PC-3 (cell line): ENCODE data around the gene CDC42EP3. TPM values are rescaled to one million over a fixed set of nuclear protein-coding genes. Genes with fewer than 3 reads are reported as not detected.

Source experiments
- ATAC-seq: fragments of 200-7000 bp; cut with Tn5 transposase; 2 replicates; pipeline ENCODE4 v1.9.1; 2020; ENCODE audit warnings: mild to moderate bottlenecking, moderate library complexity
- BruUV-seq: library from RNA; stranded (reverse); fragments of 400-500 nt; replicated peaks from 2 replicates; lab custom pipeline; 2021; lab: Mats Ljungman, UMichigan
- CTCF ChIA-PET: fragments of 300-600 bp; sonication (Branson Sonifier 250); formaldehyde crosslinking; loops from one replicate; lab custom pipeline; 2022; ENCODE audit warnings: antibody characterized with exemption; lab: Charles Lee
- POLR2A ChIA-PET: fragments of 300-600 bp; sonication (Branson Sonifier 250); formaldehyde crosslinking; loops from one replicate; lab custom pipeline; 2022; ENCODE audit warnings: antibody characterized with exemption; ENCODE audit not compliant: unreplicated experiment; lab: Charles Lee
- DNase-seq: peaks from one replicate; pipeline ENCODE4 v3.0.0-alpha.2; 2015
- H2AFZ ChIP-seq: fragments of 300-600 bp; sonication (generic); 2 replicates; pipeline ENCODE4 v1.6.0; 2016; ENCODE audit warnings: antibody characterized with exemption, low read length
- H3F3A ChIP-seq: fragments of 300-600 bp; sonication (generic); one replicate; pipeline ENCODE4 v1.6.0; 2017; ENCODE audit warnings: antibody characterized with exemption, low read length, control low read depth, mild to moderate bottlenecking; ENCODE audit not compliant: unreplicated experiment
- H3K27ac ChIP-seq: fragments of 300-600 bp; sonication (generic); 2 replicates; pipeline ENCODE4 v1.5.1; 2016; ENCODE audit warnings: mild to moderate bottlenecking, low read length
- H3K27me3 ChIP-seq: fragments of 300-600 bp; sonication (generic); 2 replicates; pipeline ENCODE4 v1.6.1; 2016; ENCODE audit warnings: low read length, mixed read lengths
- H3K36me3 ChIP-seq: fragments of 300-600 bp; sonication (generic); 2 replicates; pipeline ENCODE4 v1.6.1; 2016; ENCODE audit warnings: low read depth, mixed run types, low read length, mixed read lengths
- H3K4me1 ChIP-seq: fragments of 300-600 bp; sonication (generic); 2 replicates; pipeline ENCODE4 v1.5.1; 2016; ENCODE audit warnings: low read length; ENCODE audit not compliant: insufficient read depth
- H3K4me2 ChIP-seq: fragments of 300-600 bp; sonication (generic); 2 replicates; pipeline ENCODE4 v1.6.0; 2016; ENCODE audit warnings: low read length
- H3K4me3 ChIP-seq: fragments of 300-600 bp; sonication (generic); 2 replicates; pipeline ENCODE4 v1.5.1; 2016; ENCODE audit warnings: mild to moderate bottlenecking, low read length, mixed read lengths
- H3K79me2 ChIP-seq: fragments of 300-600 bp; sonication (generic); 2 replicates; pipeline ENCODE4 v1.6.1; 2017; ENCODE audit warnings: low read length, mixed read lengths
- H3K9ac ChIP-seq: fragments of 300-600 bp; sonication (generic); 2 replicates; pipeline ENCODE4 v1.6.0; 2016; ENCODE audit warnings: mild to moderate bottlenecking, low read length
- H3K9me2 ChIP-seq: fragments of 300-600 bp; sonication (generic); replicated peaks from 2 replicates; pipeline ENCODE4 v1.6.1; 2016; ENCODE audit warnings: mixed run types, low read length, mixed read lengths
- H3K9me3 ChIP-seq: fragments of 300-600 bp; sonication (generic); 2 replicates; pipeline ENCODE4 v1.6.1; 2016; ENCODE audit warnings: low read length, mixed read lengths
- H4K20me1 ChIP-seq: fragments of 300-600 bp; sonication (generic); 2 replicates; pipeline ENCODE4 v1.6.1; 2016; ENCODE audit warnings: low read length, mixed read lengths
- CTCF ChIP-seq: fragments of 300-600 bp; sonication (generic); conservative IDR thresholded peaks from 2 replicates; pipeline ENCODE4 v1.5.1; 2017; ENCODE audit warnings: antibody characterized with exemption, low read depth, mild to moderate bottlenecking, low read length
- EZH2 ChIP-seq: fragments of 300-600 bp; sonication (generic); IDR thresholded peaks from one replicate; pipeline ENCODE4 v1.6.1; 2017; ENCODE audit warnings: antibody characterized with exemption, mild to moderate bottlenecking, low read length; ENCODE audit not compliant: unreplicated experiment
- EZH2phosphoT487 ChIP-seq: fragments of 300-600 bp; sonication (generic); IDR thresholded peaks from 2 replicates; pipeline ENCODE4 v1.6.1; 2018; ENCODE audit warnings: mild to moderate bottlenecking, antibody characterized with exemption, low read length, borderline replicate concordance
- intact Hi-C: fragments of 100-400 bp; cut with micrococcal nuclease; formaldehyde crosslinking; loops from 2 replicates; pipeline ENCODE4 v1.9.0; 2023
- total RNA-seq: library from RNA; depleted of rRNA; stranded (reverse); fragments of >200 nt; gene quantifications from 2 replicates; pipeline ENCODE4 v1.2.3, GENCODE V29; 2014

Gene CDC42EP3
- total RNA-seq, 1 experiment from 2014 or later: 28.4 TPM

GRCh38 chr2:37654419-37654818 is 17.0 kb downstream of the CDC42EP3 start:
- no peaks in the 10 kb centered on the region for H3K9me3 ChIP-seq
- H3K36me3 ChIP-seq: peaks cover 11% of the 10 kb centered on the region
- no peaks in the 10 kb centered on the region for H3F3A ChIP-seq
- POLR2A ChIA-PET: interaction anchor here (0.6 to 0.8 kb wide), 2 partner anchors 177 to 240 kb away, joined by 3 to 10 read pairs; no protein-coding TSS in a partner anchor
- peaks cover 14% of the 10 kb centered on the region for H3K4me1 ChIP-seq
- CTCF ChIA-PET: interaction anchor here (0.6 to 1.4 kb wide), 2 partner anchors 223 to 373 kb away, joined by 3 to 5 read pairs; no protein-coding TSS in a partner anchor
- peaks cover 94% of the 10 kb centered on the region for H3K79me2 ChIP-seq
- DNase-seq: no peak
- no peak overlapping the region for H3K27ac ChIP-seq
- H3K4me2 ChIP-seq: no peak overlapping the region
- no peak for ATAC-seq
- H3K4me3 ChIP-seq: no peak overlapping the region
- TF ChIP-seq EZH2 (no peak), CTCF (no peak), EZH2phosphoT487 (no peak)
- no peaks in the 10 kb centered on the region for H4K20me1 ChIP-seq
- no peak overlapping the region for H2AFZ ChIP-seq
- BruUV-seq: no TSS peak
- no peaks in the 10 kb centered on the region for H3K9me2 ChIP-seq
- intact Hi-C loops: no loop called here
- H3K9ac ChIP-seq: no peak overlapping the region
- no peaks in the 10 kb centered on the region for H3K27me3 ChIP-seq

GRCh38 chr2:37653805-37654378 is 17.6 kb downstream of the CDC42EP3 start:
- ChIA-PET POLR2A (interaction anchor here (0.6 kb wide), 1 partner anchor 239 kb away, joined by 10 read pairs; no protein-coding TSS in a partner anchor), CTCF (interaction anchor here (0.5 kb wide), 1 partner anchor 128 kb away, joined by 4 read pairs; no protein-coding TSS in a partner anchor)
- H3F3A ChIP-seq: no peaks in the 10 kb centered on the region
- peaks cover 11% of the 10 kb centered on the region for H3K36me3 ChIP-seq
- H3K27ac ChIP-seq: no peak overlapping the region
- TF ChIP-seq EZH2: no peak
- TF ChIP-seq CTCF: no peak
- no peak for TF ChIP-seq EZH2phosphoT487
- H3K4me2 ChIP-seq: no peak overlapping the region
- H3K9me3 ChIP-seq: no peaks in the 10 kb centered on the region
- peaks cover 14% of the 10 kb centered on the region for H3K4me1 ChIP-seq
- H3K27me3 ChIP-seq: no peaks in the 10 kb centered on the region
- no peak overlapping the region for H3K4me3 ChIP-seq
- no TSS peak for BruUV-seq
- no peak overlapping the region for H2AFZ ChIP-seq
- H3K79me2 ChIP-seq: peaks cover 93% of the 10 kb centered on the region
- ATAC-seq (no peak), DNase-seq (no peak)
- H3K9ac ChIP-seq: no peak overlapping the region
- no peaks in the 10 kb centered on the region for H4K20me1 ChIP-seq
- intact Hi-C loops: no loop called here
- H3K9me2 ChIP-seq: no peaks in the 10 kb centered on the region

GRCh38 chr2:37653093-37653492 is 18.3 kb downstream of the CDC42EP3 start:
- Histone ChIP-seq H3K4me2 (no peak overlapping the region), H3K4me3 (no peak overlapping the region), H3K79me2 (peaks cover 93% of the 10 kb centered on the region), H2AFZ (no peak overlapping the region), H3K4me1 (peaks cover 14% of the 10 kb centered on the region), H4K20me1 (no peaks in the 10 kb centered on the region), H3K9me3 (no peaks in the 10 kb centered on the region), H3K36me3 (peaks cover 18% of the 10 kb centered on the region), H3K27me3 (no peaks in the 10 kb centered on the region), H3K9ac (no peak overlapping the region), H3F3A (no peaks in the 10 kb centered on the region), H3K27ac (no peak overlapping the region), H3K9me2 (no peaks in the 10 kb centered on the region)
- intact Hi-C loops: no loop called here
- no TSS peak for BruUV-seq
- DNase-seq: no peak
- POLR2A ChIA-PET: no interaction called here
- CTCF ChIA-PET: interaction anchor here (0.5 kb wide), 1 partner anchor 129 kb away, joined by 4 read pairs; no protein-coding TSS in a partner anchor
- TF ChIP-seq EZH2phosphoT487 (no peak), EZH2 (no peak), CTCF (no peak)
- ATAC-seq: no peak
